GM12878 (cell line): ENCODE measurements around the gene KPNA5. TPM values are rescaled to one million over a fixed set of nuclear protein-coding genes. Genes with fewer than 3 reads are reported as not detected.
A peak's percentile ranks its signal among the peaks of the same experiment; 100 is the strongest.

Experiments used
- ATAC-seq: fragments of 200-7000 bp; cut with Tn5 transposase; 3 replicates; pipeline ENCODE4 v1.9.1; 2020; ENCODE audit warnings: mild to moderate bottlenecking, moderate library complexity
- BruUV-seq: library from RNA; stranded (reverse); fragments of 400-500 nt; replicated peaks from 2 replicates; lab custom pipeline; 2021; lab: Mats Ljungman, UMichigan
- CTCF ChIA-PET: fragments of 300-600 bp; sonication (Branson Sonifier 250); formaldehyde crosslinking; extraction: SDS; loops from one replicate; lab custom pipeline; 2021; ENCODE audit warnings: inconsistent platforms; lab: Yijun Ruan, JAX
- POLR2A ChIA-PET: fragments of 350-600 bp; formaldehyde crosslinking; extraction: SDS; loops from one replicate; lab custom pipeline; 2021; ENCODE audit warnings: inconsistent platforms; lab: Charles Lee
- RAD21 ChIA-PET: fragments of 300-600 bp; sonication (Branson Sonifier 250); formaldehyde crosslinking; loops from one replicate; lab custom pipeline; 2023; ENCODE audit warnings: antibody characterized with exemption; ENCODE audit not compliant: unreplicated experiment; lab: Charles Lee
- SMC1A ChIA-PET: fragments of 300-600 bp; sonication (Branson Sonifier 250); formaldehyde crosslinking; loops from one replicate; lab custom pipeline; 2023; ENCODE audit not compliant: unreplicated experiment, uncharacterized antibody; lab: Charles Lee
- DNase-seq: peaks from one replicate; pipeline ENCODE4 v3.0.0-alpha.2; 2011; ENCODE audit warnings: low read depth, low spot score
- FAIRE-seq: peaks from 3 replicates; lab custom pipeline; 2011; peaks lifted over from hg19 to GRCh38; lab: Jason Lieb, UNC
- H2AFZ ChIP-seq: 2 replicates; pipeline ENCODE4 v1.6.0; 2011; ENCODE audit warnings: low read depth, low read length, control low read depth; ENCODE audit not compliant: control insufficient read depth
- H3K27ac ChIP-seq: 2 replicates; pipeline ENCODE4 v1.5.1; 2011; ENCODE audit warnings: control low read depth; ENCODE audit not compliant: control insufficient read depth, insufficient read depth
- H3K27me3 ChIP-seq, 2 experiments: replicated peaks in 1 of 2; 2 replicates each; pipeline versions ENCODE4 v1.6.0 to v1.6.1; 2011; ENCODE audit warnings: low read length in 1 of 2; ENCODE audit not compliant: control insufficient read depth in 2 of 2, insufficient read depth in 2 of 2
- H3K36me3 ChIP-seq, 2 experiments: 2 replicates each; pipeline ENCODE4 v1.5.1; 2011; ENCODE audit warnings: low read length in 1 of 2; ENCODE audit not compliant: control insufficient read depth in 2 of 2, insufficient read depth in 2 of 2
- H3K4me1 ChIP-seq: 2 replicates; pipeline ENCODE4 v1.6.1; 2011; ENCODE audit warnings: mild to moderate bottlenecking, low read length, moderate library complexity, mixed read lengths; ENCODE audit not compliant: control insufficient read depth, insufficient read depth
- H3K4me2 ChIP-seq: 2 replicates; pipeline ENCODE4 v1.6.0; 2011; ENCODE audit warnings: control low read depth; ENCODE audit not compliant: control insufficient read depth, insufficient read depth
- H3K4me3 ChIP-seq: fragments of 200-600 bp; sonication (generic); 2 replicates; pipeline ENCODE4 v1.5.1; 2016
- H3K79me2 ChIP-seq: 2 replicates; pipeline ENCODE4 v1.6.0; 2011; ENCODE audit warnings: low read length; ENCODE audit not compliant: control insufficient read depth, insufficient read depth
- H3K9ac ChIP-seq: 2 replicates; pipeline ENCODE4 v1.8.0; 2011; ENCODE audit warnings: low read length, control low read depth, mixed read lengths; ENCODE audit not compliant: control insufficient read depth, insufficient read depth
- H3K9me3 ChIP-seq: replicated peaks from 3 replicates; pipeline ENCODE4 v1.5.1; 2011; ENCODE audit warnings: mild to moderate bottlenecking, low read length; ENCODE audit not compliant: control insufficient read depth, insufficient read depth
- H4K20me1 ChIP-seq: 2 replicates; pipeline ENCODE4 v1.6.0; 2011; ENCODE audit not compliant: control insufficient read depth, insufficient read depth
- CREM ChIP-seq: IDR thresholded peaks from 2 replicates; pipeline ENCODE4 v1.6.1; 2014; ENCODE audit warnings: antibody characterized with exemption, low read depth
- DPF2 ChIP-seq: fragments of 450-650 bp; IDR thresholded peaks from 2 replicates; pipeline ENCODE4 v1.6.1; 2017; ENCODE audit warnings: mild to moderate bottlenecking
- JUNB ChIP-seq: IDR thresholded peaks from 2 replicates; pipeline ENCODE4 v1.6.1; 2016; ENCODE audit warnings: antibody characterized with exemption, mild to moderate bottlenecking
- MTA2 ChIP-seq: fragments of 450-650 bp; IDR thresholded peaks from 2 replicates; pipeline ENCODE4 v1.6.1; 2016; ENCODE audit warnings: low read depth, mild to moderate bottlenecking, moderate library complexity
- MYC ChIP-seq: IDR thresholded peaks from 2 replicates; pipeline ENCODE4 v1.6.1; 2011; ENCODE audit warnings: mild to moderate bottlenecking, low read length, moderate library complexity, inconsistent platforms; ENCODE audit not compliant: insufficient read depth, insufficient replicate concordance, insufficient read length, severe bottlenecking
- NFIC ChIP-seq: IDR thresholded peaks from 2 replicates; pipeline ENCODE4 v1.6.1; 2012; ENCODE audit warnings: low read depth, mild to moderate bottlenecking, inconsistent platforms, low read length, moderate library complexity
- NR2C1 ChIP-seq: fragments of 450-650 bp; IDR thresholded peaks from 2 replicates; pipeline ENCODE4 v1.6.1; 2017; ENCODE audit warnings: antibody characterized with exemption, mild to moderate bottlenecking, moderate library complexity
- RAD21 ChIP-seq: IDR thresholded peaks from 2 replicates; pipeline ENCODE4 v1.6.1; 2011; ENCODE audit warnings: mild to moderate bottlenecking, low read depth, low read length, moderate library complexity; ENCODE audit not compliant: insufficient read depth
- SMC3 ChIP-seq: IDR thresholded peaks from 2 replicates; pipeline ENCODE4 v1.6.1; 2011; ENCODE audit warnings: low read length, improper control_type of control experiment, borderline replicate concordance
- SREBF2 ChIP-seq: IDR thresholded peaks from 2 replicates; pipeline ENCODE4 v1.6.1; 2012; ENCODE audit warnings: mild to moderate bottlenecking, low read length
- ZZZ3 ChIP-seq: IDR thresholded peaks from 2 replicates; pipeline ENCODE4 v1.6.1; 2011; ENCODE audit warnings: low read depth; ENCODE audit not compliant: control insufficient read depth, insufficient read length
- WGBS: methylation state at CpG from one replicate; pipeline ENCODE4 v1.1.6; 2016; ENCODE audit warnings: low lambda C conversion rate; ENCODE audit not compliant: insufficient replicate concordance, insufficient coverage; ENCODE audit errors: missing lambda C conversion rate; 5-methylcytosine and 5-hydroxymethylcytosine counted together
- in situ Hi-C: fragments of 300-500 bp; cut with MboI; formaldehyde crosslinking; loops from 9 replicates; pipeline ENCODE4 v1.14.3; 2018; ENCODE audit warnings: mixed read lengths
- intact Hi-C: fragments of 100-400 bp; cut with micrococcal nuclease; formaldehyde crosslinking; loops from one replicate; pipeline ENCODE4 v1.14.2; 2022; ENCODE audit not compliant: unreplicated experiment
- polyA plus RNA-seq, 11 experiments: library from polyadenylated mRNA; depleted of rRNA in 4 of 11; unstranded in 6 of 11; stranded (reverse) in 5 of 11; fragments of >200 nt; fragmentation: Nextera tagmentation in 4 of 11; fragmentation: Illumina TruSeq in 1 of 11; extraction: Ambion mirVana in 4 of 11; extraction: Trizol in 1 of 11; gene quantifications; 1 replicate in 1 of 11; 2 replicates in 10 of 11; pipeline versions ENCODE4 v1.2.1 to v1.2.3, GENCODE V29; 2011 to 2016; ENCODE audit warnings: inconsistent platforms in 2 of 11, missing spikeins in 2 of 11, low read depth in 1 of 11
- total RNA-seq, 4 experiments: library from RNA; depleted of rRNA in 3 of 4; stranded (reverse); fragments of >200 nt in 3 of 4; fragmentation: Illumina TruSeq in 1 of 4; extraction: Trizol in 1 of 4; gene quantifications; 2 replicates each; pipeline versions ENCODE4 v1.2.1 to v1.2.3, GENCODE V29; 2013 to 2021
- TF ChIP-seq, protein P1 (sequence below): IDR thresholded peaks from 2 replicates; pipeline ENCODE4 v1.6.1; 2012; ENCODE audit warnings: low read depth, low read length, improper control_type of control experiment
- TF ChIP-seq, protein P2 (sequence below): IDR thresholded peaks from 2 replicates; pipeline ENCODE4 v1.6.1; 2012; ENCODE audit warnings: low read depth, low read length, improper control_type of control experiment
- TF ChIP-seq, protein P3 (sequence below): IDR thresholded peaks from 2 replicates; pipeline ENCODE4 v1.6.1; 2012; ENCODE audit warnings: low read depth, low read length, improper control_type of control experiment
- TF ChIP-seq, protein P4 (sequence below): fragments of 450-650 bp; IDR thresholded peaks from 2 replicates; pipeline ENCODE4 v1.6.1; 2017; ENCODE audit warnings: borderline replicate concordance

The KPNA5 gene
- total and polyA plus RNA-seq, 10 of the 15 experiments (the other 5 are each of a cell fraction or from before 2014, with no cell fraction given): 1.9 to 7.6 (median 4.5) TPM

DNA sequence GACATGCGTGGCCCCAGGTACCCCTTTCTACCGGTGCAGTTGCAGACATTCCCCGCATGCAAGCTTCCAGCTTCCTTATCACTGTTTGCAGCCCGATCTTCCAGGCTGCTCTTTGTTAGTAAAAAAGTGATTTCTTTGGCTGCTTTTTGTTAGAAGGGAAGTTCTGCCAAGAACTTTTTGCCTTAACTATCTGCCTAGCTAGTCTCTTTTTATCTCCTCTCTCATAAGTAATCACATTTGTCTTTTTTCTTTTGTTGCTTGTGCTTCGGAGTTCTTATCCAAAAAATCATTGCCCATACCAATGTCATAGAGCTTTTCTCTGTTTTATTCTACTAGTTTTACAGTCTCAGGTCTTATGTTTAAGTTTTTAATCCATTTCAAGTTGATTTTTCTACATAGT, 64.2 kb downstream of the KPNA5 start:
- Histone ChIP-seq H3K27ac (no peak overlapping the region), H3K4me3 (no peak overlapping the region), H3K9ac (no peak overlapping the region), H4K20me1 (no peaks in the 10 kb centered on the region), H3K4me1 (no peaks in the 10 kb centered on the region), H3K36me3 (no peaks in the 10 kb centered on the region), H3K27me3 (no peaks in the 10 kb centered on the region), H2AFZ (no peak overlapping the region), H3K79me2 (no peaks in the 10 kb centered on the region), H3K4me2 (no peak overlapping the region), H3K9me3 (no peaks in the 10 kb centered on the region)
- DNase-seq: no peak
- FAIRE-seq: no peak
- no peak for ATAC-seq
- CTCF ChIA-PET: no interaction called here
- BruUV-seq: no TSS peak
- no peak for TF ChIP-seq NR2C1
- TF ChIP-seq CREM: no peak
- TF ChIP-seq MTA2: no peak
- TF ChIP-seq NFIC: no peak
- in situ Hi-C loops (no loop called here), intact Hi-C loops (no loop called here)
- SMC1A ChIA-PET: no interaction called here
- POLR2A ChIA-PET: no interaction called here
- RAD21 ChIA-PET: no interaction called here
- 49% methylated on average over 5 of the region's 5 CpGs for WGBS

DNA sequence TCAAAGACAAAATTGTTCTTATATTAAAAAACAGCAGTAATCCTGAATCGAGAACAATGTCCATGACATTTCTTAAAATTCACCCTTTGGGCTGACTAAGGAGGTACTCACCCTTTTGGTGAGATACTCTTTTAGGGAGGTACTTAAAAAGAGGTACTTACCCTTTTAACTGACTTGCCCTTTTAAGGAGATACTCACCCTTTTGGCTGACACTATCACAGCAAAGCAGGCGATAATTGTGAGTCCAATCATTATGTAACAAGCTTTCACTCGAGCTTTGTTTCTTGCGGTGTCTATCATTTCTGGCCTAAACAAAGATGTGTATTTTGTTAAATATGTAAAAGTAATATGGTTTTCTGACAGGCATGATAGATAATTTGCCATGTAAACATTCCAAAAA, 80.8 kb downstream of the KPNA5 start:
- FAIRE-seq (no peak), ATAC-seq (0 out of 3 replicates have a peak, but pooled peaks have one; percentile 22), DNase-seq (no peak)
- Histone ChIP-seq H3K9me3 (no peaks in the 10 kb centered on the region), H3K4me3 (no peak overlapping the region), H3K36me3 (no peaks in the 10 kb centered on the region), H3K27ac (no peak overlapping the region), H3K9ac (no peak overlapping the region), H4K20me1 (no peaks in the 10 kb centered on the region), H3K4me2 (no peak overlapping the region), H3K27me3 (peaks cover 0 to 13% of the 10 kb centered on the region in 2 experiments; a peak in 3 of 4 replicates), H2AFZ (no peak overlapping the region), H3K4me1 (no peaks in the 10 kb centered on the region), H3K79me2 (no peaks in the 10 kb centered on the region)
- intact Hi-C loops: no loop called here
- ChIA-PET SMC1A (no interaction called here), POLR2A (interaction anchor here (0.9 kb wide), 1 partner anchor 14 kb away, joined by 3 read pairs; no protein-coding TSS in a partner anchor), CTCF (no interaction called here), RAD21 (no interaction called here)
- BruUV-seq: no TSS peak
- WGBS: 63% methylated on average over 4 of the region's 4 CpGs
- in situ Hi-C loops: no loop called here
- TF ChIP-seq ZZZ3 (no peak), SREBF2 (no peak), RAD21 (no peak), DPF2 (no peak), SMC3 (no peak), MYC (no peak), JUNB (no peak)
- TF ChIP-seq, protein P1, sequence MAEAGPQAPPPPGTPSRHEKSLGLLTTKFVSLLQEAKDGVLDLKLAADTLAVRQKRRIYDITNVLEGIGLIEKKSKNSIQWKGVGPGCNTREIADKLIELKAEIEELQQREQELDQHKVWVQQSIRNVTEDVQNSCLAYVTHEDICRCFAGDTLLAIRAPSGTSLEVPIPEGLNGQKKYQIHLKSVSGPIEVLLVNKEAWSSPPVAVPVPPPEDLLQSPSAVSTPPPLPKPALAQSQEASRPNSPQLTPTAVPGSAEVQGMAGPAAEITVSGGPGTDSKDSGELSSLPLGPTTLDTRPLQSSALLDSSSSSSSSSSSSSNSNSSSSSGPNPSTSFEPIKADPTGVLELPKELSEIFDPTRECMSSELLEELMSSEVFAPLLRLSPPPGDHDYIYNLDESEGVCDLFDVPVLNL: no peak
- TF ChIP-seq, protein P2, sequence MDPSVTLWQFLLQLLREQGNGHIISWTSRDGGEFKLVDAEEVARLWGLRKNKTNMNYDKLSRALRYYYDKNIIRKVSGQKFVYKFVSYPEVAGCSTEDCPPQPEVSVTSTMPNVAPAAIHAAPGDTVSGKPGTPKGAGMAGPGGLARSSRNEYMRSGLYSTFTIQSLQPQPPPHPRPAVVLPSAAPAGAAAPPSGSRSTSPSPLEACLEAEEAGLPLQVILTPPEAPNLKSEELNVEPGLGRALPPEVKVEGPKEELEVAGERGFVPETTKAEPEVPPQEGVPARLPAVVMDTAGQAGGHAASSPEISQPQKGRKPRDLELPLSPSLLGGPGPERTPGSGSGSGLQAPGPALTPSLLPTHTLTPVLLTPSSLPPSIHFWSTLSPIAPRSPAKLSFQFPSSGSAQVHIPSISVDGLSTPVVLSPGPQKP: no peak
- TF ChIP-seq, protein P3, sequence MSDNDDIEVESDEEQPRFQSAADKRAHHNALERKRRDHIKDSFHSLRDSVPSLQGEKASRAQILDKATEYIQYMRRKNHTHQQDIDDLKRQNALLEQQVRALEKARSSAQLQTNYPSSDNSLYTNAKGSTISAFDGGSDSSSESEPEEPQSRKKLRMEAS: no peak
- TF ChIP-seq, protein P4, sequence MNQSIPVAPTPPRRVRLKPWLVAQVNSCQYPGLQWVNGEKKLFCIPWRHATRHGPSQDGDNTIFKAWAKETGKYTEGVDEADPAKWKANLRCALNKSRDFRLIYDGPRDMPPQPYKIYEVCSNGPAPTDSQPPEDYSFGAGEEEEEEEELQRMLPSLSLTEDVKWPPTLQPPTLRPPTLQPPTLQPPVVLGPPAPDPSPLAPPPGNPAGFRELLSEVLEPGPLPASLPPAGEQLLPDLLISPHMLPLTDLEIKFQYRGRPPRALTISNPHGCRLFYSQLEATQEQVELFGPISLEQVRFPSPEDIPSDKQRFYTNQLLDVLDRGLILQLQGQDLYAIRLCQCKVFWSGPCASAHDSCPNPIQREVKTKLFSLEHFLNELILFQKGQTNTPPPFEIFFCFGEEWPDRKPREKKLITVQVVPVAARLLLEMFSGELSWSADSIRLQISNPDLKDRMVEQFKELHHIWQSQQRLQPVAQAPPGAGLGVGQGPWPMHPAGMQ: no peak
